ENCODE data around the gene FCGR2B. TPM values are rescaled to one million over a fixed set of nuclear protein-coding genes. Genes with fewer than 3 reads are reported as not detected.

FCGR2B gene
- total RNA-seq, 1 donor from 2014 or later = 0.15 TPM

DNA sequence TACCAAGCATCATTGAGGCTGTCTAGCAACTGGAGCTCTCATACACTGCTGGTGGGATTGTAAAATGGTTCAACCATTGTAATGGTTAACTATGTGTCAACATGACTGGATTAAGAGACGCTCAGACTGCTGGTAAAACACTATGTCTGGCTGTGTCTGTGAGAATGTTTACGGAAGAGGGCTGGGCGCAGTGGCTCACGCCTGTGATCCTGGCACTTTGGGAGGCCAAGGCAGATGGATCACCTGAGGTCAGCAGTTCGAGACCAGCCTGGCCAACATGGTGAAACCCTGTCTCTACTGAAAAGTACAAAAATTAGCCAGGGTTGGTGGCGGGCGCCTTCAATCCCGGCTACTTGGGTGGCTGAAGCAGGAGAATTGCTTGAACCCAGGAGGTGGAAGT, 39.3 kb downstream of the FCGR2B start:
- no peak overlapping the region for H3K9ac ChIP-seq
- no peak overlapping the region for H3K4me2 ChIP-seq
- no peaks in the 10 kb centered on the region for H4K20me1 ChIP-seq (ENCODE audit: low read depth)
- H3F3A ChIP-seq (ENCODE audit: low read depth) = no peaks in the 10 kb centered on the region
- H2AFZ ChIP-seq (replicated peaks) = no peak overlapping the region
- Mint-ChIP-seq H3K9me3 (peaks cover 3% of the 10 kb centered on the region), H3K4me1 (no peaks in the 10 kb centered on the region), H3K27me3 (ENCODE audit: insufficient read depth, low read depth) (peaks cover 3% of the 10 kb centered on the region), H3K4me3 (no peak overlapping the region), H3K27ac (no peak overlapping the region), H3K36me3 (no peaks in the 10 kb centered on the region)
- no peaks in the 10 kb centered on the region for H3K9me3 ChIP-seq (ENCODE audit: low read depth)
- H3K4me1 ChIP-seq = no peaks in the 10 kb centered on the region
- H3K4me3 ChIP-seq = no peak overlapping the region
- no peak overlapping the region for H3K27ac ChIP-seq
- no peaks in the 10 kb centered on the region for H3K36me3 ChIP-seq
- H3K79me2 ChIP-seq (ENCODE audit: low read depth) = no peaks in the 10 kb centered on the region
- H3K27me3 ChIP-seq = no peaks in the 10 kb centered on the region
- TF ChIP-seq EZH2phosphoT487 (IDR thresholded peaks at IDR 0.05) (no peak), EZH2 (IDR thresholded peaks at IDR 0.05) (no peak)
- TF ChIP-seq, protein P1, sequence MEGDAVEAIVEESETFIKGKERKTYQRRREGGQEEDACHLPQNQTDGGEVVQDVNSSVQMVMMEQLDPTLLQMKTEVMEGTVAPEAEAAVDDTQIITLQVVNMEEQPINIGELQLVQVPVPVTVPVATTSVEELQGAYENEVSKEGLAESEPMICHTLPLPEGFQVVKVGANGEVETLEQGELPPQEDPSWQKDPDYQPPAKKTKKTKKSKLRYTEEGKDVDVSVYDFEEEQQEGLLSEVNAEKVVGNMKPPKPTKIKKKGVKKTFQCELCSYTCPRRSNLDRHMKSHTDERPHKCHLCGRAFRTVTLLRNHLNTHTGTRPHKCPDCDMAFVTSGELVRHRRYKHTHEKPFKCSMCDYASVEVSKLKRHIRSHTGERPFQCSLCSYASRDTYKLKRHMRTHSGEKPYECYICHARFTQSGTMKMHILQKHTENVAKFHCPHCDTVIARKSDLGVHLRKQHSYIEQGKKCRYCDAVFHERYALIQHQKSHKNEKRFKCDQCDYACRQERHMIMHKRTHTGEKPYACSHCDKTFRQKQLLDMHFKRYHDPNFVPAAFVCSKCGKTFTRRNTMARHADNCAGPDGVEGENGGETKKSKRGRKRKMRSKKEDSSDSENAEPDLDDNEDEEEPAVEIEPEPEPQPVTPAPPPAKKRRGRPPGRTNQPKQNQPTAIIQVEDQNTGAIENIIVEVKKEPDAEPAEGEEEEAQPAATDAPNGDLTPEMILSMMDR (IDR thresholded peaks at IDR 0.05) = no peak
- no peak for DNase-seq (ENCODE audit: low spot score)

DNA sequence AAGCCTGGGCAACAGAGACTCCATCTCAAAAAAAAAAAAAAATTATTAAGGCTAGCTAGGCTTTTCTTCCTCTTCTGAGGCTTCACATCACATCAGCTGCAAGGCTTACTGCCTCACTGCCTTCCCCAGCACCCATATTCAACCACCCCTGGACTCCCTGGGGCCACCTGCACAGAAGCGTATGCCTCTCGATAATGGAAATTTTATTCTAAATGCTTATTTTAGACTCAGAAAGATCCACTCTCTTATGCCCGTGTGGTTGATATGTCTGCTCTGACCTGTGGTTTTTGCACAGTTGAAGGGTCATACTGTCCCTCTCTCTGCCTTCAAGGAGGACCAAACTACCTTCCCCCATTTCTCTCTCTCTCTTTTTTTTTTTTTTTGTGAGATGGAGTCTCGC, 42.6 kb downstream of the FCGR2B start:
- Histone ChIP-seq H3K27me3 (no peaks in the 10 kb centered on the region), H3K79me2 (ENCODE audit: low read depth) (no peaks in the 10 kb centered on the region), H3K4me2 (no peak overlapping the region), H3K36me3 (no peaks in the 10 kb centered on the region), H4K20me1 (ENCODE audit: low read depth) (no peaks in the 10 kb centered on the region), H3K4me3 (no peak overlapping the region), H3F3A (ENCODE audit: low read depth) (no peaks in the 10 kb centered on the region), H3K9ac (no peak overlapping the region), H3K27ac (no peak overlapping the region), H2AFZ (replicated peaks) (no peak overlapping the region), H3K9me3 (ENCODE audit: low read depth) (no peaks in the 10 kb centered on the region), H3K4me1 (no peaks in the 10 kb centered on the region)
- H3K9me3 Mint-ChIP-seq = no peaks in the 10 kb centered on the region
- no peak overlapping the region for H3K27ac Mint-ChIP-seq
- H3K4me3 Mint-ChIP-seq = no peak overlapping the region
- no peaks in the 10 kb centered on the region for H3K36me3 Mint-ChIP-seq
- no peak for TF ChIP-seq EZH2 (IDR thresholded peaks at IDR 0.05)
- TF ChIP-seq, protein P1 (IDR thresholded peaks at IDR 0.05) = no peak
- no peak for TF ChIP-seq EZH2phosphoT487 (IDR thresholded peaks at IDR 0.05)
- no peak for DNase-seq (ENCODE audit: low spot score)
- no peaks in the 10 kb centered on the region for H3K27me3 Mint-ChIP-seq (ENCODE audit: insufficient read depth, low read depth)
- no peaks in the 10 kb centered on the region for H3K4me1 Mint-ChIP-seq

DNA sequence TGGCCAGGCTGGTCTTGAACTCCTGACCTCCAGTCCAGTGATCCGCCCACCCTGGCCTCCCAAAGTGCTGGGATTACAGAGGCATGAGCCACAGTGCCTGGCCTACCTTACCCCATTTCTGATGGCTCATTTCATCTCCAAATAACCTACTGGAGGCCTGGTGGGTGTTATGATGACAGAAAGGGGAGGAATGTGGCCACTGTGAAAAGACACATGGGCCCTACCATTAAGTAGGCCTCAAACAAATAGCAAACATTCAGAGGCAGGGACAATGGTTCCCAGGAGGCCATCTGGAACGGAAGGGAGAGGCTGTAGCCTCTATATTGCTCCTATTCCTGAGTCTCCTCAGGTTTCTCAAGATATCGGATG, 43.2 kb downstream of the FCGR2B start:
- Histone ChIP-seq H3K27ac (no peak overlapping the region), H4K20me1 (ENCODE audit: low read depth) (no peaks in the 10 kb centered on the region), H3K4me3 (no peak overlapping the region), H2AFZ (replicated peaks) (no peak overlapping the region), H3K4me1 (no peaks in the 10 kb centered on the region), H3K27me3 (no peaks in the 10 kb centered on the region), H3K36me3 (no peaks in the 10 kb centered on the region), H3K79me2 (ENCODE audit: low read depth) (no peaks in the 10 kb centered on the region), H3K9ac (no peak overlapping the region), H3K4me2 (no peak overlapping the region), H3F3A (ENCODE audit: low read depth) (no peaks in the 10 kb centered on the region), H3K9me3 (ENCODE audit: low read depth) (no peaks in the 10 kb centered on the region)
- TF ChIP-seq, protein P1 (IDR thresholded peaks at IDR 0.05) = no peak
- TF ChIP-seq EZH2phosphoT487 (IDR thresholded peaks at IDR 0.05) (no peak), EZH2 (IDR thresholded peaks at IDR 0.05) (no peak)
- DNase-seq (ENCODE audit: low spot score) = no peak
- H3K9me3 Mint-ChIP-seq = no peaks in the 10 kb centered on the region
- no peaks in the 10 kb centered on the region for H3K4me1 Mint-ChIP-seq
- no peak overlapping the region for H3K27ac Mint-ChIP-seq
- H3K4me3 Mint-ChIP-seq = no peak overlapping the region
- no peaks in the 10 kb centered on the region for H3K36me3 Mint-ChIP-seq
- no peaks in the 10 kb centered on the region for H3K27me3 Mint-ChIP-seq (ENCODE audit: insufficient read depth, low read depth)

All from neural progenitor cell (in vitro differentiated cells).